Measurements from ENCODE around the gene LRSAM1. TPM values are rescaled to one million over a fixed set of nuclear protein-coding genes. Genes with fewer than 3 reads are reported as not detected.

The LRSAM1 gene
- total RNA-seq, 1 donor from 2014 or later: 6.7 TPM

DNA sequence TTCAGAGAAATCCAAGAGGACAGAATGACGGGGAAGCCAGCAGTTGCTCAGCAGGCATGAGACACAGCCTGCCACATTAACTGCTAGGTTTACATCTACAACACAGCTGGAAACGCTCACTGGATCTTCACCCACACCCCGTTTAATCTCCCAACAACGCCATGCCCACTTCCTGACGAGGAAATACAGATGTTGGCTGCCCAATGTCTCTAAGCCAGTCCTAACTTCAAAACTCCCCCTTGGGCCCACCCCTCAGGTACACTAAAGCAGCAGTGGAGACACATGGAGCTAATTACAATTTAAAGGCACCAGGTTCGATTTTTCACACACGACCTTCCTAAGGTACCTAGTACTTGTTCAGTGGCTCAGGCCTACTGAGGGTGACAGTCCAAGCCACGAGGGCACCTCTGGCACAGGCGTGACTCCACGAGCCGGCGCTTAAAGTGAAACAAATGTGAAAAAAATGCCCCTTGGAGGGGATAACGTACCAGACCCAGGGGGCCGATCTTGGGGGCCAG, 1.0 kb upstream of the LRSAM1 start:
- H3K36me3 Mint-ChIP-seq: peaks cover 43% of the 10 kb centered on the region
- peaks cover 23% of the 10 kb centered on the region for H3K4me1 Mint-ChIP-seq
- H4K20me1 ChIP-seq (ENCODE audit: low read depth): peaks cover 41% of the 10 kb centered on the region
- H3K27me3 Mint-ChIP-seq (ENCODE audit: insufficient read depth, low read depth): peaks cover 4% of the 10 kb centered on the region
- peaks cover 43% of the 10 kb centered on the region for H3K79me2 ChIP-seq (ENCODE audit: low read depth)
- peak overlapping the region; percentile 97 for H3K9ac ChIP-seq
- TF ChIP-seq EZH2 (IDR thresholded peaks at IDR 0.05) (no peak), CTCF (IDR thresholded peaks at IDR 0.05) (no peak), EZH2phosphoT487 (IDR thresholded peaks at IDR 0.05) (no peak)
- H3K4me1 ChIP-seq: peaks cover 22% of the 10 kb centered on the region
- H3K4me2 ChIP-seq: peak overlapping the region; percentile 85
- no peaks in the 10 kb centered on the region for H3K9me3 ChIP-seq (ENCODE audit: low read depth)
- DNase-seq (ENCODE audit: low spot score): peak; percentile 27
- H3K27ac Mint-ChIP-seq: peak overlapping the region; percentile 26
- peak overlapping the region; percentile 93 for H3K27ac ChIP-seq
- H3F3A ChIP-seq (ENCODE audit: low read depth): peaks cover 58% of the 10 kb centered on the region
- no peaks in the 10 kb centered on the region for H3K9me3 Mint-ChIP-seq
- H3K4me3 ChIP-seq: peak overlapping the region; percentile 79
- no peaks in the 10 kb centered on the region for H3K27me3 ChIP-seq
- peak overlapping the region; percentile 97 for H3K4me3 Mint-ChIP-seq
- no peak overlapping the region for H2AFZ ChIP-seq (replicated peaks)
- H3K36me3 ChIP-seq: peaks cover 17% of the 10 kb centered on the region

DNA sequence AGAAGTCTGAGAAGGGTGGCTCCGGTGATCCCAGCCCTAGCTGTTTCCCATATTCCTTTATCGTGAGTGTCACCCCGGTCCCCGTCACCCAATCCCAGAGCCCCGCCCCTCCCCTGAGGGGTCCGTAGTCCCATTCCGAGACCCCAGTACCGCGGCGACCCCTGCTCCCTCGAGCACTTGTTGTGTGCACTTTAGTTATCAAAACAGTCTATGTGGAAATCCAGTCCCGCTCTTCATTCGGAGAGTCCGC, 223 bp downstream of the LRSAM1 start:
- Mint-ChIP-seq H3K36me3 (peaks cover 38% of the 10 kb centered on the region), H3K9me3 (no peaks in the 10 kb centered on the region), H3K4me1 (peaks cover 23% of the 10 kb centered on the region), H3K4me3 (peak overlapping the region; percentile 97), H3K27me3 (ENCODE audit: insufficient read depth, low read depth) (peaks cover 4% of the 10 kb centered on the region), H3K27ac (peak overlapping the region; percentile 98)
- H3K36me3 ChIP-seq: peaks cover 16% of the 10 kb centered on the region
- TF ChIP-seq CTCF (IDR thresholded peaks at IDR 0.05): no peak
- TF ChIP-seq EZH2 (IDR thresholded peaks at IDR 0.05): no peak
- TF ChIP-seq EZH2phosphoT487 (IDR thresholded peaks at IDR 0.05): no peak
- H3F3A ChIP-seq (ENCODE audit: low read depth): peaks cover 46% of the 10 kb centered on the region
- peak overlapping the region; percentile 48 for H3K9ac ChIP-seq
- H3K9me3 ChIP-seq (ENCODE audit: low read depth): no peaks in the 10 kb centered on the region
- H3K4me2 ChIP-seq: peak overlapping the region; percentile 85
- H4K20me1 ChIP-seq (ENCODE audit: low read depth): peaks cover 41% of the 10 kb centered on the region
- H3K27ac ChIP-seq: no peak overlapping the region
- peaks cover 43% of the 10 kb centered on the region for H3K79me2 ChIP-seq (ENCODE audit: low read depth)
- DNase-seq (ENCODE audit: low spot score): no peak
- H3K4me1 ChIP-seq: peaks cover 22% of the 10 kb centered on the region
- peak overlapping the region; percentile 79 for H3K4me3 ChIP-seq
- no peaks in the 10 kb centered on the region for H3K27me3 ChIP-seq
- peak overlapping the region; percentile 94 for H2AFZ ChIP-seq (replicated peaks)

DNA sequence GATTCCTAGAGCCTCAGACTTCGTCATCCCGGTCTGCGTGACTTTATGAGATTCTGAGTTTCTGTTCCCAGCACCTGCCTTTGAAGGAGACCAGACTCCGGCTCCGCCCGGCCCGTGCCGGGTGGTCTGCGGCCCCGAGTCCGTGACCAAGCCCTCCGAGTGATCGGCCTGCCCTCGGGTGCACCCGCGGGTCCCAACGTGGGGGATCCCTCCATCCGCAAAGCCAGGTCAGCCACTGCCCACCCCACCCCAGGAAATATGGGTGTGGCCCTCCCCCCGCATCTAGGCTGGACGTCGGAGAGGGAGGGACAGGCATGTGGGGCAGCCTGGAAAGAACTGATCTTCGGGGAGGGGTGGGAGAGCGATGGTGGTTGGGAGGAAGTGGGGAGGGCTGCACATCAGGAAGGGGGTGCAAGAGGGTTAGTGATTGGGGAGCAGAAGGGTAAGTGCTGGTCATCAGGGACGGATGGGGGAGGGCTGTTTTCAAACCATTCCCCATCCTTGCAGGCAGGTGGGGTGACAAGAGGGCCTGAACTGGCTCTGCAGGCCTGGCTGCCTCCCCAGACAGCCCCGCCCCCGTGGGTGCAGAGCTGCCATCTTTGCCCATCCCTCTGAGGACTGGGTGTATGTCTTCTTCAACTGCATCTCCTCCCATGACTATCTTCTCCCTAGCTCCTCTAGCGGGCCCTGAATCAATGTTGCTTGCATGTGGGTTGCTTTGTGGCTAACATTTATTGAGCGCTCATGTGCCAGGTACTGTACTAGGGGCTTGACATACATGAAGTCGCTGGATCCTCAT, 747 bp downstream of the LRSAM1 start:
- Mint-ChIP-seq H3K36me3 (peaks cover 37% of the 10 kb centered on the region), H3K27ac (no peak overlapping the region), H3K4me1 (peaks cover 23% of the 10 kb centered on the region), H3K27me3 (ENCODE audit: insufficient read depth, low read depth) (peaks cover 4% of the 10 kb centered on the region), H3K9me3 (no peaks in the 10 kb centered on the region), H3K4me3 (peak overlapping the region; percentile 97)
- Histone ChIP-seq H3K4me2 (peak overlapping the region; percentile 85), H2AFZ (replicated peaks) (peak overlapping the region; percentile 94), H3K27ac (no peak overlapping the region), H3K79me2 (ENCODE audit: low read depth) (peaks cover 42% of the 10 kb centered on the region), H3K36me3 (peaks cover 11% of the 10 kb centered on the region), H3F3A (ENCODE audit: low read depth) (peaks cover 40% of the 10 kb centered on the region), H3K27me3 (no peaks in the 10 kb centered on the region), H3K9ac (peak overlapping the region; percentile 48), H4K20me1 (ENCODE audit: low read depth) (peaks cover 40% of the 10 kb centered on the region), H3K4me1 (peaks cover 22% of the 10 kb centered on the region), H3K9me3 (ENCODE audit: low read depth) (no peaks in the 10 kb centered on the region), H3K4me3 (peak overlapping the region; percentile 79)
- TF ChIP-seq EZH2phosphoT487 (IDR thresholded peaks at IDR 0.05) (no peak), CTCF (IDR thresholded peaks at IDR 0.05) (no peak), EZH2 (IDR thresholded peaks at IDR 0.05) (no peak)
- peak; percentile 51 for DNase-seq (ENCODE audit: low spot score)
